NCI-H82 (cell line): ENCODE results near the gene SLC22A17.
"Not testable (repeated sequence)": the region's sequence is repeated elsewhere in the genome, so short reads cannot be mapped to it uniquely, and the experiment has no call there.

Experiments
- DNase-seq: peaks from one replicate; lab custom pipeline; 2025; lab: John Stamatoyannopoulos, UW

SLC22A17 gene

DNA sequence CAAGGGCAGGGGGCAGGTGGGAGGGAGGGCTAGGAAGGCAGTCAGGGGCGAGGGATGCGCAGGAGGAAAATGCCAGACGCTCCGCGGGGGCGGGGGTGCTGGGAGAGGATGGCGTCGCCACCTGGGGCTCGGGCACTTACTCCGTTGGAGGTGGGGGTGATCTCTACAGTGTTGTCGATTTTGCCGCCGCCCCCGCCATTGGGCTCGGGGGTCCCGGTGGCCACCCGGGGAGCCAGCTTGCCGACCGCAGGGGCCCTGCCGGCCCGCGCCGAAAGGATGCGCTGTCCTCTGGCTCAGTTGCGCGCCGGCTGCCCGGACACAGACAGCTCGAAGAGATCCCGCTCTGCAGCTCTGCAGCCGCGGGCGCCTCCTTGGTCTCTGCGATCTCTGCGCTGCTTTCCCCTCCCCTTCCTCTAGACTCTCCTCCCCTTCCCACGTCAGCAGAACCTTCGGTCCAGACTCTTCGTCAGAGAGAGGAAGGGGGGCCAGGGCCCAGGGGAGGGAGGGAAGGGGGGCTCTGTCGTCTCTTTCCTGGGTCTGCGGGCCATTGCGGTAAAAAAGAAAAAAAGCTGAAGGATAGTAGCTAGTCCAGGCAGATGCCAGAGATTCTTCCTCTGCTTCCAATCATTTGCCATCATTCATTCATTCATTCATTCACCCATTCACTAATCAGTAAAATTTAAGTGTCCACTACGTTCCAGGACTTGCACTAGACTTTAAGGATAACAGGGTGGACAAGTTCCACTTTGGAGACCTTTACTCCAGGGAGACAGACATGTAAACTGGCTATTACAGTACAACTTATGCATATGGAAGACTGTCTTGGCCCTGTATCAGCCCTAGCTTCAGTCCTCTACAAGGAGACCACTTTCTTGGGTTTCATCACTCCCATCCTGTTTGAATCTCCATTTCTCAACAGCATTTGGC lies at the start of gene SLC22A17:
Gene SLC22A17 (minus strand): TSS at position 382 of the 927 bp plus-strand sequence.
- DNase-seq: peak; percentile 100

DNA sequence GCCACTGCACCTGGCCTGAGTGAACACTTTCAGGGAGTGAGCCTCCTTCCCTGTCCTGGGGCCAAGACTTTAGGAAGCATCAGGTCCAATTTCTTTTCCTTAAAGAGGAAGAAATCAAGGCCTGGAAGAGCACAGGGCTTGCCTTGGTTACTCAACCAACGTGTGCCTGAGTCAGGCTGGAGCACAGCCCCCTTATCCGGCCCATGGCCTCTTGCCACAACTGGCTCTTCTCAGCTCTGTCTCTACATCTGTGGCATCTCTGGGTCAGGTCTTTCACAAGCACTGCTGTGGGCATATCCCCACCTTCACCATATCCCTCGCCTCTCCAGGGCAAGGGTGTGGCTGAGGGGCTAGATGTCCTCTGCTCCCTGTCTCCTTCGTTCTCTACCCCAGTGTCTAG lies 48.6 kb upstream of the SLC22A17 start:
- no peak for DNase-seq

DNA sequence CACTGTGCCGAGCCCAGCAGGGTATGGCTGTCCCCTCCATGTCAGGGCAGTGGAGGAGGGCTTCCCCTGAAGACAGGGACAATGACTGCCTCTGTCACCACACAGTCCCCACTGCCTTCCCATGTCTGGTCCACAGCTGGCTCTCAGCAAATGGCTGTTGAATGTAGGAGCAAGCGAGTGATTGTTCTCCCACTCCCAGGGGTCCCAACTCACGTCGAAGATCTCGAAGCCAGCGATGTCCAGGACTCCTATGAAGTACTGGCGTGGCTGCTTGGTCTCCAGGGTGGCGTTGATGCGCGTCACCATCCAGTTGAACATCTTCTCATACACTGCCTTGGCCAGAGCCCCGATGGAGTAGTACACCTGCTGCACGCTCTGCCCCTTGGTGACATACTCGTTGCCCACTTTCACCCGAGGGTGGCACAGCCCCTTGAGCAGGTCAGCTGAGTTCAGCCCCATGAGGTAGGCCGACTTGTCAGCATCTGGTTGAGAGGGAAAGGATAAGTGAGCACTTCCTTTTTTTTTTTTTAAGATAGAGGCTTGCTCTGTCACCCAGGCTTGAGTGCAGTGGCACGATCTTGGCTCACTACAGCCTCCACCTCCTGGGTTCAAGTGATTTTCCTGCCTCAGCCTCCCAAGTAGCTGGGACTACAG lies 47.9 kb upstream of the SLC22A17 start:
- DNase-seq: not testable (repeated sequence)

DNA sequence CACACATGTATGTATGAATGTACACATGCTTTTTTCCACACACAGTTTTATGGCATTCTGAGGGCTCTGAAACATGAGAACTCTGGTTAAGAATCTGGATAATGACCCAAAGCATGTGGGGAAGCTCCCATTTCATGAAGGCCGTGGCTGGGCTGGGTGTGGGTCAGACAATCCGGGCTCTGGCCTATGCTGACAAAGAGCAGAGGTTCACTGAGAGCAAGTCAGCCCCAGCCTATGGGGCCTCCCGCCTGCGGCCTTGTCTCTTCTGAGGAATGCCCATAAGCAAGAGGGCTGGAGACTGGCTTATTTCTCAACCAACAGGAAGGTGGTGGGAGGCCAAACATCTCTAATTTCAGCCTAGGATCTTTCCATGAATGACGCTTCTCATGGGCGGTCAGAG lies 46.9 kb upstream of the SLC22A17 start:
- DNase-seq: no peak

DNA sequence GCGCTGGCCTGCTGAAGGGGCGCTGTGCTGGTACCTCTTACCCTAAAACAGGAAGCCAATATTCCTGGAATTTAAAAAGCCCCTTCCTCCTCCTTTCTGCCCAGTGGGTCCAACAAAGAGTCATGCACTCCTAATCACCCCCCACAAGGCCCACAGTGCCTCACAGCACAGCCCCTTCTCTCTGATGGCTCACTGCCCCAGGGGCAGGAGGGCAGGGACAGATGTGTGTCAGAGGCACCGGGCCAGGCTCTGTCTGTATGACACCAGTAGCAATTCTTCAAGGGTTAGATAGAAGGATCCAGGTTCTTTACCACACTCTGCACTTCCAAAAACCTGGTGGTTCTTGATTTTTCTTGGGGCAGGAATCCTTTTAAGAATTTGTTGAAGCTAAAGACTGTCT lies 46.4 kb upstream of the SLC22A17 start:
- DNase-seq: no peak

DNA sequence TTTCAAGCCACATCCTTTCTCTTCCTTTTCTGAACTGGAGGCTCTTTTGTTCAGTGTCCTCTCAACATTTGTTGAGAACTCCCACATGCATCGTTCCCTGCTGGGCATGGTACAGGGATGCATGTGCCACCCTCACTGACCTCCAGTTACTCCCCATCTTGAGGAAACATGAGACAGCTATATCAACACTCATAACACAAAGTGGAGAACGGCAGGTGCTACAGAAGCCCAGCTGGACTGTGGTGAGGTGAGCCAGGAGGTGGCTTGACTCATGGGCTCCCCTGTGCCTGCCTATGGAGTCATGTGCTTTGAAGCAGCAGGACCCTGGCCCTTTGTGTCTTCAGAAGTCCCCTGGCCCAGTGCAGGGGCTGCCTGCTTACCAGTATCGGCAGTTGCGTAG lies 45.7 kb upstream of the SLC22A17 start:
- no peak for DNase-seq

DNA sequence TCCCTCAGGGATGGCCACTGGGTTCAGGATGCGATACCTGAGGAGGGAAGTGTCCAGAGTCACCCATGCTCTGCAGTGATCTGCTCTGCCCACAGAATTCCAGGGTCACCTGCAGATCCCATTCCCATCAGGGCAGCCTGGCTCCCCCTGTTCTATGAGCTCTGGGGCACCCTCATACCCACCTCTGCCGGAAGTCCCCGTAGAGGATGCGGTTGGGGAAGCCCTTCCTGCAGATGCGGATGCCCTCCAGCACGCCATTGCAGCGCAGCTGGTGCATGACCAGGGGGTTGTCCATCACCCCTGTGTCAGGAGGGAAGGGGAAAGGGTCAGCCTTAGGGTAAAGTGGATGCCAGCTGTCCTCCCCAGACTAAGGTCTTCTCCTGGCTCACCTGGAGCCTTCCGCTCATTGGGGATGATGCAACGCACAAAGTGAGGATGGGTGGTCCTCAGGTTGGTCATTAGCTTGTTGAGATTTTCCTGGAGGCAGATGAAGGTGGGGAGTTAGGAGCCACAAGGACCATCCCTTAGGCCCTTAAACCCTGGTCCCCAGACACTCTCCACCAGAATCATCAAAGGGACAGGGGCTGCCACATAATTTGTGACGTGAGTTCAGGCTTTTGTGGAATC lies 44.2 kb upstream of the SLC22A17 start:
- DNase-seq: no peak

DNA sequence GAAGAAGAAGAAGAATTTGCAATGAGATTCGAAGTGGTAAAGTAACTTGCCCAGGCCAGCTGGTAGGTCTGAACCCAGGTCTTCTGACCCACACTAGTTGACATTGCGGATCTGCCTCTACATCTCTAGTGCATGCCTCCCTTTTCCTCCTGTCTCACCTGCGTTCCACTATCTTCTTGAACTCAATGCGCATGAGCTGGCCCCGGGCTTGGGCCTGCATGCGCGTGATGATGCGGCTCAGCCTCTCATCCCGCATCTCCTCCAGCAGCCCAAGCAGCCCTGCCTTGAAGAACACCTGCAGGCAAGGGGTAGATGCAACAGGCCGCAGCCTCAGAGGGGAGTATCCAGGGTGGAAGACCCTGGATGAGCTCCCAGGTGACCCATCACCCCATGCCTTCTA lies 43.4 kb upstream of the SLC22A17 start:
- no peak for DNase-seq

DNA sequence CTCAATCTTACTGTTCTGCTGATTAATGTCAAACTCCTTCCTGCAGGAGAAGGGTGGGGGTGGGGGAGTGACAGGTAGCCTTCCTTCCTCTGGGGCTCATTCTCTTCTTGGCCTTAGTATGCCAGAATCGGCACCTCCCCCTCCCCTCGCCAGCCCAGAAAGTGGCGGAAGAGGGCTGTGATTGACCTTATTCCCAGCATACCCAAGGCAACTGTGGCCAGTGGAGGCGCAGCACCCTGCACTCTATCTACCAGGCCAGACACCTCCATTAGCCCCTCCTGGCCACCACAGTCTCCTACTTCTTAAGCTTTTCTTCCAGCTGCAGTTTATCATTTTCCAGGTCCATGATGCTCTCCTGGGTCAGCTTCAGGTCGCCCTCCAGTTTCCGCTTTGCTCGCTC lies 39.9 kb upstream of the SLC22A17 start:
- DNase-seq: no peak

DNA sequence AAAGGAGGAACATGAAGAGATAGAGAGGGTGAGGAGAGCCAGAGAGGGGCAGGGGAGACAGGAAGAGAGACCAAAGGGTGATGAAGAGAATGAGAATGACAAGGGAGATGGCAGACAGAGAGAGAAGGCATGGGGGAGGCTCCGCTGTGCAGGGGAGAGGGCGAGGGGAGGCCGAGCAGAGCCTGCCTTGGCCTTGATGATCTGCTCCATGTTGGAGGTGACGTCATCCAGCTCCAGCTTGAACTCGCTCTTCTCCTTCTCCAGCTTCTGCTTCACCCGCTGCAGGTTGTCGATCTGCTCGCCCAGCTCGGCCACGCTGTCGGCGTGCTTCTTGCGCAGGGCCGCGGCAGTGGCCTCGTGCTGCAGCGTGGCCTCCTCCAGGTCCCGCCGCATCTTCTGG lies 37.2 kb upstream of the SLC22A17 start:
- not testable (repeated sequence) for DNase-seq

DNA sequence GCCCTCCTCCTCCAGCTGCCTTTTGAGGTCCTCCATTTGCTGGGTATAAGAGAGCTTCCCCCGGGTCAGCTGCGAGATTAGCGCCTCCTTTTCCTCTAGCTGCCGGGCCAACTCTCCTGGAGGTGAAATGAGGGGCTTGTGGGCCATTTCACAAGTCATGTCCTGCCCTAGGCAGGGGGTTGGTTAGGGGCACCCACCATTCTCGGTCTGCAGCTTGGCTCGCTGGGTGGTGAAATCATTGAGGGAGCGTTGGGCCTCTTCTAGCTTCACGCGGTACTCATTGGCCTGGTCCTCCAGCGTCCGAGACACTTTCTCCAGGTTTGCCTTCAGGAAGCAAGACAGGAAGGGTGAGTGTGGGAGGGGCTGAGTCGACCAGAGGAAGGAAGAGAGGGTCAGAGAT lies 36.7 kb upstream of the SLC22A17 start:
- DNase-seq: no peak

DNA sequence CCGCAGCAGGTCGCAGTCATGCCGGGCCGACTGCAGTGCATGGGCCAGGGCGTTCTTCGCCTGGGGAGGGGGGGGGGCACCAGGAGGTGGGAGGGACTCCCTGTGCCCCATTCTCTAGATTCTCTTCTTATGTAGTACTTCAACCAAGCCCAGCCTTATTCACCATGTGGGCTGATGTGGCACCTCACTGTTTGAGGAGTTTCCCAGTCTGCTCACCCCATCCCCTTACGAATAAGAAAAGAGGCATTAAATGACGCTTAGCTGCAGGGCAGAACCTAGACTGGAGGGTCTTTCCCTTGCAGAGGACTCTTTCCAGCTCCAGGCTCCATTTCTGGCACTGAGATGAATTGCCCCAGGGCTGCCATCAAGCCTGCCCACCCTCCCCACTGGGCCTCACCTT lies 36.3 kb upstream of the SLC22A17 start:
- DNase-seq: no peak

DNA sequence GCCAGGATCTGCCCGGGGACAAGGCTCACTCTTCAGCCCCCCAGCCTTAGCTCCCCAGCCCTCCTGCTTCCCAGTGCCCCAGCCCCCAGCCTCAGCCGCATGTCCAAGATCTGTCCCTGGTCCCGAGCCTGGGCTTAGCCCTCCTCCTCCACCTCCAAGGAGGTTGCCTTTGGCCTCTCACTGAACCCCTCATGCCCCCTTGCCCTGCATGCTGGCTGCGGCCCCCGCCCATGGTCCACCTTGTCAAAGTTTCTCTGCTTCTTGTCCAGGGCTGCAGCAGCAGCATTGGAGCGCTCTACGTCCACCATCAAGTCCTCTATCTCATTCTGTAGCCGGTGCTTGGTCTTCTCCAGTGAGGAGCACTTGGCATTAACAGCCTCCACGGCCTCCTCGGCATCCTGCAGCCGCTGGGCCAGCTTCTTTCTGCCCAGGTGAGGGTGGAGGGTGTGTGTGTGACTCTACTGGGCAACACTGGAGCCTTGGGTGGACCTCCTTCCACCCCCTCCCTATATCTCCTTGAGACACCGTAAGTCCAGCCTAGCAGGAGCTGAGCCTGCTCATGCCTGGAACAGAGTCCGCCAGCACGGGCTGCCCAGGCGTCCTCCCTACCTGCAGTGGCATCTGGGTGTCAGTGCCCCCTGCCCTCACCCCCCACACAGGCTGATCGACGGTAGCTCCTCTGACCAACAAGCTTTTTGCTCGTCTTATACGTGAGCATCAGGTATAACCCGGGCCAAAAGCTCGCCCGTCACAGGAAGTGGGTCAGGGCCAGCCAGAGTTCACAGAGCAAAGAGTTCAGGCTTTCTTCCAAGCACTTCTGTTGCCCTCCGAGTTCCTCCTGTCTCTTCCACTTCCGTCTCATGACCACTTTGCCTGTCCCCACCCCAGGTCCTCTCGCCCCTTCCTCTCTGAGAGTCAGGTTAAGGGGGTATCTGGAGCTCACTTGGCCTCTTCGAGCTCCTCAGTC lies 35.5 kb upstream of the SLC22A17 start:
- DNase-seq: no peak

DNA sequence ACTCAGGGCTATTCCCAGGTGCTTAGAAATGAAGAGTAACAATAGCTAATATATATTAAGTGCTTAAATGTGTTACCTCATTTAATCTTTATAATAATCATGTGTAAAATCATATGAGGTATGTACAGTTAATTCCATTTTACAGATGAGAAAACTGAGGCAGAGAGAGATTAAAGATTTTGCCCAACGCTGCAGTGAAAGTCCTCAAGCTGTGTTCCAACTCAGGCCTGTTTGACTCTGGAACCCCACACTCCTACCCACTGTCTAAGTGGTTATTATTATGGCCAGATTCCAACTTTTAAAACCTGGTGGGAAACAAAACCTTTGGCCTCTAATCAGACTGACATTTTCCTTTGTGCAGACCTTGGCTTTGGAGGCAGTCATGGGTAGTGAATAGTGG lies 34.3 kb upstream of the SLC22A17 start:
- no peak for DNase-seq

DNA sequence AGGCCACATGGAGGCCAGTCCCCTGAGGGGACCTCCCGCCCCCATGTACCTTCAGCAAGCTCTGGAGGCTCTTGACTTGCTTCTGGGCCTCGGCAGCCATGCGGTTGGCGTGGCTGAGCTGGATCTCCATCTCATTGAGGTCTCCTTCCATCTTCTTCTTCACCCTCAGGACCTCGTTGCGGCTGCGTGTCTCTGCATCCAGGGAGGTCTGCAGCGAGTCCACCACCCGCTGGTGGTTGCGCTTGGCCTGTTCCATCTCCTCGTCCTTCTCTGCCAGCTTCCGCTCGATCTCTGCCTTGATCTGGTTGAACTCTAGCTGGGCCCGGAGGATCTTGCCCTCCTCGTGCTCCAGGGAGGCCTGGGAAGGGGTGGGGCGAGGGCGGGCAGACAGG lies 33.6 kb upstream of the SLC22A17 start:
- not testable (repeated sequence) for DNase-seq

DNA sequence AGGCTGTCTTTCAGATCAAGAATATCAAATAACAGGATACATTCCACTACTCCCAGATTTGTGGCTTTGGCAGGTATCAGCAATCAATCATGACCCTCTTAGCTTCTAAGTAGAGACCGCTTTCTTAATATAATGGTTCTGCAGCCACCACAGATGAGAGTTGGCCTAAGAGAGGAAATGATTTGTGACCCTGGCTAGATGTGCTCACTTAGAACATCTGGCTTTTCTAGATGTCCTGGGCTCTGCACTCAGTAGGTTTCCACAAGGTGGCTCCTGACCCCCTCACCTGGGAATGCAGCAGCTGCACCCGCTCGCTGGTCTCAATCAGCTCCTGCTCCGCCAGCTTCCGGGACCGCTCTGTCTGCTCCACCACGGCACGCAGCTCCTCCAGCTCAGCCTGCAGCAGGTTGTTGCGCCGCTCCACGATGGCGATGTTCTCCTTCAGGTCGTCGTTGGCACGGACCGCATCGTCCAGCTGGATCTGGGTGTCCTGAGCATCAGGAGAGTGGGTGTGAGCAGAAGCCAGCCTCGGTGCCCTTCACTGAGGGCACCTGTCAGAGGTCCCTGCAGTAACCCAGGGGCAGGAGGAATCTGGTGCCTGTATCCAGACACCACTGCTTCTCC lies 33.1 kb upstream of the SLC22A17 start:
- DNase-seq: no peak

DNA sequence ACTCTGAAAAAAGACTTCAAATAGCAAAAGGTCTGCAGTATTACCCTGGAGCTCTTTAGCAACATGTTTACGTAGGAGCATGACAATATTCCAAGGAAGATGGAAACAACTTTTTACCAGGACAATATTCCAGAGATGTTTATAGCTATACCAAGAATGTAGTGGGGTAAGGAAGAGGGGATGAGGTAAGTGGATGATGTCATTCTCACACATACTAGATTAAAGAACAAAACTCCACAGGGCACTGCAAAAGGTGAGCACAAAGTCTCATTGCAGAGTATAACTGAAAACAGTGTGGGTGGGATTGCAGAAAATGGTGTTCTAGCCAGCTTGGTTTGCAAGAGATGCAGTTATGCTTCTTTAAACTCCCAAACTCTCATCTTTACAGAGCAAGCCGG lies 32.6 kb upstream of the SLC22A17 start:
- DNase-seq: no peak

DNA sequence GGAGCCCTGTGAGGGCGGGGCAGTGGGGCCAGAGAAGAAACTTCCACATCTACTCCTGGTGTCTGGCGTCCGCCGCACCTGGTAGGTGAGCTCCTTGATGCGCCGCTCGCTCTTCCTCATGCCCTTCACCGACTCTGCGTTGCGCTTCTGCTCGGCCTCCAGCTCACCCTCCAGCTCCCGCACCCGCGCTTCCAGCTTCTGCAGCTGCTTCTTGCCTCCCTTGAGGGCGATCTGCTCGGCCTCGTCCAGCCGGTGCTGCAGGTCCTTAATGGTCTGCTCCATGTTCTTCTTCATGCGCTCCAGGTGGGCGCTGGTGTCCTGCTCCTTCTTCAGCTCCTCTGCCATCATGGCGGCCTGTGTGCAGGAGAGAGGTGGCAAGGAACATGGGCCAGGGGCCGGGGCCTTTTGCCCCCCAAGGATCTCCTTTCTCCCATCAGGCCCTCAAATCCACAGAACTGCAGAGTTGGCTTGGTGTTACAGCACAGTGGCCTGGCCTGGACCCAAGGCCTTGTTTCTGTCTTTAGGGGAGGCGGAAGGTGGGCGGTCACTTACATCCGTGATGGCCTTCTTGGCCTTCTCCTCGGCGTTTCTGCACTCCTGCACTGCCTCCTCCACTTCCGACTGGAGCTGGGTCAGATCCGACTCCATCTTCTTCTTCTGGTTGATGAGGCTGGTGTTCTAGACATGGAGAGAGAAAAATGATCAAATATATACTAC lies 31.8 kb upstream of the SLC22A17 start:
- DNase-seq: no peak

DNA sequence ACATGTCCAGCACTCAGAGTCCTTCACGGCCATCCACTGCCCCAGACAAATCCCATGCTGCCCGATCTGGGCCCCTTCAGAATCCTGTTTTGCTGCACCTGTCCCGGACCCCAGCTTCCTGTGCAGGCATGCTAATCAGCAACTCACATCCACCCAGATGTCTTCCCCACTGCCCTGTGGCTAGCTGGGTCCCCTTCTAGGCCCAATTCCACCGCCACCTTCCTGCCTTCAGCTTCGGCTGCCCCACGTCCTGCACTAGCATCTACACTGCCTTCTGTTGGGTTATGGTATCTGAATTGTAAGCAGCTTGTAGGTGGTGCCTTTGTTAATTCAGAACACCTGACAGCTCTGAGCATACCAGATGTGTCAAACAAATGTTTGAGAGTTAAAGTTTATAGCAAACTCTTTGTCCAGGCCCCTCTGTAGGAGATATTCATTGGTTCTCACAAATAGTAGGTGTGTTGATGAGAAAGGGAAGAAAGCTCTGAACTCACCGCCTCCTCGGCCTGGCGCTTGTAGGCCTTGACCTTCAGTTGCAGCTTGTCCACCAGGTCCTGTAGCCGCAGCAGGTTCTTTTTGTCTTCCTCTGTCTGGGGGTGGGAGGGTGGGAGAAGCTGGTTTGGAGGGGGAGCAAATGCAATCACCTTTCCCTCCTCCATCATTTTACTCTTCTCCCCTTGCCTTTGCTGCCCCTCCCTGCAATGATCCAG lies 30.2 kb upstream of the SLC22A17 start:
- DNase-seq: no peak

DNA sequence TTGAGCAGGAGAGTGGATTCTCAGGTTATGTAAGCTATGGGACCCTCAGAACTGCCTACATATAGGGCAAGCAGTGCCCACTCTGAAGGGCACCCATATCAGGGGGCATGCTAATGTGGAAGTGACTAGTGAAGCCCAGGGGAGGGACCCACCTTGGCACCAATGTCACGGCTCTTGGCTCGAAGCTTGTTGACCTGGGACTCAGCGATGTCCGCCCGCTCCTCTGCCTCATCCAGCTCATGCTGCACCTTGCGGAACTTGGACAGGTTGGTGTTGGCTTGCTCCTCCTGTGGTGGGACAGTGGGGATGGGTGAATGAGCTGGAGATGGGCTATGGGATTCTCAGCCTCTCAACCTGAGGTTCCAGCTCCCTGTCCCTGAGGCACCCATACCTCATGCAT lies 29.6 kb upstream of the SLC22A17 start:
- DNase-seq: no peak
